ENCODE results near the gene NFYB. TPM values are rescaled to one million over a fixed set of nuclear protein-coding genes. Genes with fewer than 3 reads are reported as not detected.

NFYB gene
- total and polyA plus RNA-seq, 2 donors (not counting 1 experiment from before 2014, with no cell fraction given), result 11.7 to 27.2 TPM

DNA sequence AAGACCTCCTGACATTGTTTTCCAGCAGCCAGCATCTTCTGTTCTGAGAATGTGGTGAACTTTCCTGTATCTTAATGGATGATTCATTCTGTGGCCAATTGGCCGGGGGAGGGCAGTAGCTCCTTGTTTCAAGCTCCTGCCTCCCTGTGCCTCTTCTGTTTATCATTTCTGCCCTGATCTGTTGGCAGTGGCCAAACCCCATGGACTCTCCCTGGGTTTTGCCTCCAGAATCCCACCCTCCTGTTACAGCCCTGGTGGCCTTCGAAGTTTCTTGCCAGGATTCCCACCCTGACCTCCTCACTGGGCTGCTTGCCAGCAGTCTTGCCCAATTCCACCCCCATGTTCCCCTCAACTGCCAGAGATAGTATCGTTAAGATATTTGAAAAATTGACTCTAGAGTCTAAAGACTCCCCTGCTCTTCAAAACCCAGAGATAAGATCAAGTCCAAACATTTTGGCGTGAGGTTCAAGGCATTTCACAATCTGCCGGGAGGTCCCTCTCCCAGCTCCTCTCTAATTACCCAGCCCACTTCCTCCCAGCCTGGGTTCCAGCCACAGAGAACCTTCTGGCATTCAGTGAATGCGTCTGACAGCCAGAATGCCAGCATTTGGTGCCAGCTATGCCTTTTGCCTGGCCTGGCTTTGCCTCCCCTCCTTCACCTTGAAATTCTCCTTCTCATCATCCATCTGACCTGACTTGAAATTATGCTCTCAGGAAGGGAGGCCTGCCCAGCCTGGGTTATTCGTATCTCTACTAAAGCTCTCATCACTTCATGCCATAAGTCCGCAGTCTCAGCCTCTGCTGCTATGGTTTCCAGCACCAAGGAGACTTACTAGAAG, 39.9 kb upstream of the NFYB start:
- H3K9me3 Mint-ChIP-seq (ENCODE audit: insufficient read depth), result no peaks in the 10 kb centered on the region
- Histone ChIP-seq H3K4me3 (ENCODE audit: control extremely low read depth in 1 of 5, extremely low read depth in 1 of 5, insufficient read depth in 1 of 5, low read depth in 2 of 5, low read length in 4 of 5) (no peak overlapping the region), H3K36me3 (replicated peaks in 1 of 2; ENCODE audit: control extremely low read depth in 1 of 2, control insufficient read depth in 1 of 2, extremely low read depth in 1 of 2, insufficient read depth in 2 of 2, low read length in 1 of 2) (no peaks in the 10 kb centered on the region), H3K27me3 (replicated peaks in 1 of 4; ENCODE audit: control extremely low read depth in 1 of 4, control insufficient read depth in 3 of 4, insufficient read depth in 4 of 4, low read length in 3 of 4) (peaks cover 0 to 4% (median 1%) of the 10 kb centered on the region in 4 experiments), H3K4me2 (replicated peaks; ENCODE audit: low read depth, low read length, poor library complexity, severe bottlenecking) (no peak overlapping the region), H2AFZ (ENCODE audit: insufficient read depth, low read depth, low read length, poor library complexity, severe bottlenecking) (no peak overlapping the region), H3K79me2 (ENCODE audit: control insufficient read depth, insufficient read depth, low read length) (no peaks in the 10 kb centered on the region), H4K20me1 (ENCODE audit: control insufficient read depth, insufficient read depth, low read length, poor library complexity, severe bottlenecking) (no peaks in the 10 kb centered on the region), H3K4me1 (ENCODE audit: control insufficient read depth in 2 of 2, insufficient read depth in 2 of 2, low read length in 2 of 2) (no peaks in the 10 kb centered on the region), H3K9ac (ENCODE audit: low read length) (no peak overlapping the region), H3K27ac (ENCODE audit: low read length in 2 of 2) (no peak overlapping the region), H3K9me3 (ENCODE audit: control extremely low read depth in 1 of 3, control insufficient read depth in 2 of 3, insufficient read depth in 1 of 3, low read length in 2 of 3) (peaks cover 0 to 3% (median 0%) of the 10 kb centered on the region in 3 donors)
- 56% methylated on average over 4 of the region's 8 CpGs for WGBS (ENCODE audit: insufficient coverage)
- H3K27me3 Mint-ChIP-seq, result peaks cover 31% of the 10 kb centered on the region
- no peak for TF ChIP-seq EZH2 (IDR thresholded peaks at IDR 0.05; ENCODE audit: borderline replicate concordance, insufficient read depth, low read depth, low read length, poor library complexity, severe bottlenecking)
- TF ChIP-seq, protein P1, sequence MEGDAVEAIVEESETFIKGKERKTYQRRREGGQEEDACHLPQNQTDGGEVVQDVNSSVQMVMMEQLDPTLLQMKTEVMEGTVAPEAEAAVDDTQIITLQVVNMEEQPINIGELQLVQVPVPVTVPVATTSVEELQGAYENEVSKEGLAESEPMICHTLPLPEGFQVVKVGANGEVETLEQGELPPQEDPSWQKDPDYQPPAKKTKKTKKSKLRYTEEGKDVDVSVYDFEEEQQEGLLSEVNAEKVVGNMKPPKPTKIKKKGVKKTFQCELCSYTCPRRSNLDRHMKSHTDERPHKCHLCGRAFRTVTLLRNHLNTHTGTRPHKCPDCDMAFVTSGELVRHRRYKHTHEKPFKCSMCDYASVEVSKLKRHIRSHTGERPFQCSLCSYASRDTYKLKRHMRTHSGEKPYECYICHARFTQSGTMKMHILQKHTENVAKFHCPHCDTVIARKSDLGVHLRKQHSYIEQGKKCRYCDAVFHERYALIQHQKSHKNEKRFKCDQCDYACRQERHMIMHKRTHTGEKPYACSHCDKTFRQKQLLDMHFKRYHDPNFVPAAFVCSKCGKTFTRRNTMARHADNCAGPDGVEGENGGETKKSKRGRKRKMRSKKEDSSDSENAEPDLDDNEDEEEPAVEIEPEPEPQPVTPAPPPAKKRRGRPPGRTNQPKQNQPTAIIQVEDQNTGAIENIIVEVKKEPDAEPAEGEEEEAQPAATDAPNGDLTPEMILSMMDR (IDR thresholded peaks at IDR 0.05), result no peak
- ATAC-seq (ENCODE audit: low read depth) (no peak), DNase-seq (no peak)
- CTCF ChIA-PET, result interaction anchor here (0.7 kb wide), 1 partner anchor 69 kb away, joined by 3 read pairs; no protein-coding TSS in a partner anchor
- no peak overlapping the region for H3K27ac Mint-ChIP-seq
- no peak overlapping the region for H3K4me3 Mint-ChIP-seq
- H3K4me1 Mint-ChIP-seq, result no peaks in the 10 kb centered on the region
- POLR2A ChIA-PET, result no interaction called here
- intact Hi-C loops (cut with micrococcal nuclease), result no loop called here

DNA sequence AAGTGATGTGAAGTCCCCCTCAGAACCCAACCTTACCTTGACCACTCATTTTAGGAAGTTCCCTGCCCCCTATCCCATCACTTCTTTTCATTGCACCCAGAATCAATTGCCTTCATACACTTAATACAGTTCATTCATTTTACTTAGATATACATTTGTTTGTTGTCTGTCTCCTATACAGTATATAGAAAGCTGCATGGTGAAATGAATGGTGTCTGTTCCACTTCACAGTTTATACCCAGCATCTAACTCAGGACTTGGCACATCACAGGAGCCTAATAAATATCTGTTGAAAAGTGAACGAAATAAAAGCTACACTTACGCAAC, 39.3 kb upstream of the NFYB start:
- no peaks in the 10 kb centered on the region for H4K20me1 ChIP-seq (ENCODE audit: control insufficient read depth, insufficient read depth, low read length, poor library complexity, severe bottlenecking)
- peaks cover 0 to 4% (median 1%) of the 10 kb centered on the region in 4 experiments for H3K27me3 ChIP-seq (replicated peaks in 1 of 4; ENCODE audit: control extremely low read depth in 1 of 4, control insufficient read depth in 3 of 4, insufficient read depth in 4 of 4, low read length in 3 of 4)
- no CpG with 5 or more reads among the region's 2 CpGs for WGBS (ENCODE audit: insufficient coverage)
- no peaks in the 10 kb centered on the region for H3K4me1 ChIP-seq (ENCODE audit: control insufficient read depth in 2 of 2, insufficient read depth in 2 of 2, low read length in 2 of 2)
- Mint-ChIP-seq H3K9me3 (ENCODE audit: insufficient read depth) (no peaks in the 10 kb centered on the region), H3K27ac (no peak overlapping the region), H3K27me3 (peaks cover 30% of the 10 kb centered on the region), H3K4me1 (no peaks in the 10 kb centered on the region), H3K4me3 (no peak overlapping the region)
- intact Hi-C loops (cut with micrococcal nuclease), result no loop called here
- no peaks in the 10 kb centered on the region for H3K79me2 ChIP-seq (ENCODE audit: control insufficient read depth, insufficient read depth, low read length)
- H3K9me3 ChIP-seq (ENCODE audit: control extremely low read depth in 1 of 3, control insufficient read depth in 2 of 3, insufficient read depth in 1 of 3, low read length in 2 of 3), result peaks cover 0 to 6% (median 0%) of the 10 kb centered on the region in 3 donors
- H2AFZ ChIP-seq (ENCODE audit: insufficient read depth, low read depth, low read length, poor library complexity, severe bottlenecking), result no peak overlapping the region
- DNase-seq (no peak), ATAC-seq (ENCODE audit: low read depth) (no peak)
- H3K27ac ChIP-seq (ENCODE audit: low read length in 2 of 2), result no peak overlapping the region
- H3K9ac ChIP-seq (ENCODE audit: low read length), result no peak overlapping the region
- H3K4me2 ChIP-seq (replicated peaks; ENCODE audit: low read depth, low read length, poor library complexity, severe bottlenecking), result no peak overlapping the region
- ChIA-PET CTCF (no interaction called here), POLR2A (no interaction called here)
- H3K36me3 ChIP-seq (replicated peaks in 1 of 2; ENCODE audit: control extremely low read depth in 1 of 2, control insufficient read depth in 1 of 2, extremely low read depth in 1 of 2, insufficient read depth in 2 of 2, low read length in 1 of 2), result no peaks in the 10 kb centered on the region
- no peak overlapping the region for H3K4me3 ChIP-seq (ENCODE audit: control extremely low read depth in 1 of 5, extremely low read depth in 1 of 5, insufficient read depth in 1 of 5, low read depth in 2 of 5, low read length in 4 of 5)
- no peak for TF ChIP-seq EZH2 (IDR thresholded peaks at IDR 0.05; ENCODE audit: borderline replicate concordance, insufficient read depth, low read depth, low read length, poor library complexity, severe bottlenecking)
- TF ChIP-seq, protein P1 (IDR thresholded peaks at IDR 0.05), result no peak

Measured in B cell (primary cell).